Effector memory CD8-positive, alpha-beta T cell (primary cell): ENCODE measurements around the gene MYO1G.

Experiments
- ATAC-seq: fragments of 150-1000 bp; cut with Tn5 transposase; replicated peaks from 2 replicates; pipeline ENCODE4 v1.10.0; 2021; ENCODE audit warnings: mild to moderate bottlenecking, moderate library complexity
- DNase-seq, 3 experiments: peaks; one replicate each; pipeline ENCODE4 v3.0.0; 2021
- H3K27ac Mint-ChIP-seq, 2 donors: one replicate each; pipeline ENCODE4 v1.8.0; 2022; ENCODE audit warnings: mild to moderate bottlenecking in 2 of 2, mixed read lengths in 2 of 2, moderate library complexity in 2 of 2
- H3K27me3 Mint-ChIP-seq, 2 donors: one replicate each; pipeline ENCODE4 v1.8.0; 2022; ENCODE audit warnings: mixed read lengths in 2 of 2
- H3K36me3 Mint-ChIP-seq: one replicate; pipeline ENCODE4 v1.8.0; 2022; ENCODE audit warnings: mild to moderate bottlenecking, moderate library complexity, mixed read lengths; ENCODE audit not compliant: insufficient read depth
- H3K4me1 Mint-ChIP-seq, 2 donors: one replicate each; pipeline ENCODE4 v1.8.0; 2022; ENCODE audit warnings: low read depth in 2 of 2, mixed read lengths in 2 of 2
- H3K4me3 Mint-ChIP-seq, 2 donors: one replicate each; pipeline ENCODE4 v1.8.0; 2022; ENCODE audit warnings: mild to moderate bottlenecking in 2 of 2, mixed read lengths in 2 of 2, moderate library complexity in 2 of 2
- H3K9me3 Mint-ChIP-seq, 2 donors: one replicate each; pipeline ENCODE4 v1.8.0; 2022; ENCODE audit warnings: mixed read lengths in 2 of 2

Gene MYO1G

DNA sequence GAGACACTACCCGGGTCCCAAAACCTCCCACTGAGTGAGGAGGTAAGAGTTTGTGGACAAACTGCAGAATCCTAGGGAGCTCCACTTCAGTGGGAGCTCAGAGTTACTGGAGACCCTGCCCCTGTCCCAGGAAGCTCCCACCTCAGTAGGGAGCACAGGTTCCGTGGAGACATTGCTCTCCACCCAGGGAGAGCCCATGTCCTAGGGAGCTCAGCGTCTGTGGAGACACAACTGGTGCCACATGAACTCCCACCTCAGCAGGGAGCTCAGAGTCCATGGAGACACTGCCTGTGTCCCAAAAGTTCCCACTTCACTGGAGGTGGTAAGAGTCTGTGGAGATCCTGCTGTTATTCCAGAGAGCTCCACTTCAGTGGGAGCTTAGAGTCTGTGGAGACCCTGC, 6.3 kb downstream of the MYO1G start:
- H3K27ac Mint-ChIP-seq: peak overlapping the region; percentile 92 to 98
- DNase-seq (no peak), ATAC-seq (no peak)
- H3K27me3 Mint-ChIP-seq: no peaks in the 10 kb centered on the region
- H3K4me3 Mint-ChIP-seq: no peak overlapping the region
- peaks cover 96% of the 10 kb centered on the region for H3K36me3 Mint-ChIP-seq
- no peaks in the 10 kb centered on the region for H3K9me3 Mint-ChIP-seq
- peaks cover 22 to 40% of the 10 kb centered on the region in 2 donors for H3K4me1 Mint-ChIP-seq

DNA sequence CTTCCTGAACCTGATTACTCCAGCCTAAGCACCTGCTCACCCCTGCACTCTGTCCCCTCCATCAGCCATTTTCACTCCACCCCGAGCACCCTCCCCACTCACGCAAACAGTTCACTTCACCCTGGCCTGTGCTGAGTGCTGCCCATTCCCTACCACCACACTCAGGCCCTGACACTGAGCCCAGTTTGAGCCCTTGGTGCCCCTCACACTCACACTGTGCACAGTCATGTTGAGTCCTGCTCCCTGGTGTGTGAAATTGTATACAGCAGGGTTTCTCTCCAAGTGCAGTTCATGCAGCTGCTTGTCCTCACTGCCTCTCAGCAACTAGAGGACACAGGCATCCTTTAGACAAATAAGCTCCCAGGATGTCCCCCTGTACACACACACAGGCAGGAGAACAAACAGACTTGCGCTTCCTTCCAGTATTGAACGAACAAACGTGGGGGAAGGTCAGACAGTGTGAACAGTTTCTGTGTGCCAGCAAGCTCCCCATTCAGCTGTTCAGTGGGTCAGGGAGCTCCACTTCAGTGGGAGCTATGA, 6.8 kb downstream of the MYO1G start:
- peaks cover 21 to 37% of the 10 kb centered on the region in 2 donors for H3K4me1 Mint-ChIP-seq
- H3K4me3 Mint-ChIP-seq: peak overlapping the region in 1 of 2 donors; percentile 17
- peaks cover 96% of the 10 kb centered on the region for H3K36me3 Mint-ChIP-seq

DNA sequence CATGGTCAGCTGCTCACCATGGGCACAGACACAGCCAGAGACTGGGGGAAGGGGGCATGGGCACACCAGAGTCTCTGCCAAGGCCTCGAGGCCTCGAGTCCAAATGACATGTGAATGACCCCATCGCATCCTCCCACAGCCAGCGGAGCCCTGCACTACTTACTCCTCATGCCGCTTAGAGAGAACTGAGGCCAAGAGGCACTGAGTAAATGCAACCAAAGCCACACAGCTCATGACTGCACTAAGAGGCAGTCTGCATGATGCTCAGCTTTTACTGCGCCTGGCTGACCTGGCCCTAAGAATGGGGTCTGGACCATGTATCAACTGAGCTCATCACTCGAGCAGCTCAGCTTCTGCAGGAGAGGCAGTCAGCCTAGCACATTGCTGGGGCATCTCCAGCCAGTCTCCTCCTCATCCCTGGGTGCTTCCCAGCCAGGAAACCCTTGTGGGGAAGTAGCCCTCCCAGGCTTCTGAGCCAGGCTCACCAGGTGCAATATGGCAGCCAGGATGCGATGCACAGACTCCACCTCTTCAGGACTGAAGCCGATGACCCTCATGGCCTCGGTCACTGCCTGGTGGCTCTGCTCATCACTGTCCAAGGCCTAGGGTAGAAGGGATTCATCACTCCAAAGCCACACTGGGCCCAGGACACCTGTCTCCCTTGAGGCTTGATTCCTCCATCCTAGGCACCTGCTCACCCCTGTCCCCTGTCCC, 7.5 kb downstream of the MYO1G start:
- H3K4me3 Mint-ChIP-seq: no peak overlapping the region
- no peak for DNase-seq
- peaks cover 96% of the 10 kb centered on the region for H3K36me3 Mint-ChIP-seq
- H3K4me1 Mint-ChIP-seq: peaks cover 20 to 30% of the 10 kb centered on the region in 2 donors
- ATAC-seq: no peak
- peak overlapping the region; percentile 92 to 98 for H3K27ac Mint-ChIP-seq
- H3K9me3 Mint-ChIP-seq: no peaks in the 10 kb centered on the region
- no peaks in the 10 kb centered on the region for H3K27me3 Mint-ChIP-seq

More for the DNA sequence above, 6.8 kb downstream of the MYO1G start:
- ATAC-seq (no peak), DNase-seq (no peak)
- no peaks in the 10 kb centered on the region for H3K27me3 Mint-ChIP-seq
- H3K27ac Mint-ChIP-seq: peak overlapping the region; percentile 92 to 98
- H3K9me3 Mint-ChIP-seq: no peaks in the 10 kb centered on the region

DNA sequence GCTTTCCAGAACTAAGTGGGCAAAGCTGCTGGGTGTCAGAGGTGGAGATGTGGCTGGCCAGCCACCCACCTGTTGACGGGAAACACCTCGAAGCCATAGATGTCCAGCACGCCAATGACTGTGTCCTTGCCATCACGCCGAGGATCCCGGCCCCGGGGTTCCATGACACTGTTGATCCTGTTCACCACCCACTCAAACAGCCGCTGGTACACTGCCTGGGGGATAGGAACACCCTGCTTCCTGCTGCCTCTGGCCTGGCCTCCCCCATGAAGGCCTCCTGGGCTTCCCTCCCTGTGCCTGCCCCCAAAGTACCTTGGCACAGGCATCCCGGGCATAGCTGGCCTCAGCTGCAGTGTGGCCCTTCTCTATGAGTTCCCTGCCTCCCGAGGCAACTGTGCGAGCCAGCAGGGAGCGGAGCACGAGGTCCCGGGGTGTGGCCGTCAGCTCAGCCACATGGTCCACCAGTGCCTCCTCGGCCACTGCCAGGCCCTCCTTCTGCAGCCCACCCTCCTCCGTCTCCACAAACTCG, 8.2 kb downstream of the MYO1G start:
- H3K9me3 Mint-ChIP-seq: no peaks in the 10 kb centered on the region
- peak overlapping the region in 1 of 2 donors; percentile 46 for H3K27ac Mint-ChIP-seq
- H3K36me3 Mint-ChIP-seq: peaks cover 95% of the 10 kb centered on the region
- H3K4me3 Mint-ChIP-seq: no peak overlapping the region
- no peaks in the 10 kb centered on the region for H3K27me3 Mint-ChIP-seq
- H3K4me1 Mint-ChIP-seq: peaks cover 17 to 27% of the 10 kb centered on the region in 2 donors
- no peak for ATAC-seq
- no peak for DNase-seq

DNA sequence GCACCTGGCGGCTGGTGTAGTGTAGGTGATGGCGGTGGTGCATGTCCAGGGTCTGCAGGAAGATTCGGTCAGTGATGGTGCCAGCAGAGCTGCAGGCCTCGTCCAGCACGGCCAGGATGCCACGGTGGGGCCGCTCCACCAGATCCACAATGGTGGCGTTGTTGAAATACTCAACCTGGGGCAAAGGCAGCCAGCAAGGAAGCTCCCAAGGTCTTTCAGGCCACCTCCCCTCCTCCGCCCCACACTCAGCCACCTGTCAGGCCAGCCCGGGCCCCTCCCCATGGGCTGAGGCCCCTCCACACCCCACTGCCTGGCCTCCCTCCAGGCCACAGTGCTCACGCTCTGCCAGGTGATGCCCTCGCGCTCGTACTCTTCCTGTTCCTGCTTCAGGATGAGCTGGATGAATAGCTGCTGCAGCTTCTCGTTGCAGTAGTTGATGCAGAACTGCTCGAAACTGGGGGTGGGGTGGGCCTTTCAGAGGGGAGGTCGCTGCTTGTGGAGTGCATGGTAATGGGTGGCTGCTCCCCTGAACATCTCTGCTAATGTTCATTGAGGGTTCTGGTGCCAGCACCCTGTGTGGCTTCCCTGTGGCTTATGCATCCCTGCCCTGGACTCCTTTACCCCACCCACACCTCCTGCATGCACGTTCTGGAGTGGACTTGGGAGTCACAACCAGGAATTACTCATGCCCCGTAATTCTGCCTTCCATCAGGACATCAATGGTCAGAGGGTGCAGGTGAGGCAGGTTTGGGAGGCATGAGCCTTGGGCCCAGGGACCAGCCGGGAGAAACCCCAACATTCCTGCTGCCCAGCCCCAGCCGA, 8.9 kb downstream of the MYO1G start:
- H3K36me3 Mint-ChIP-seq: peaks cover 96% of the 10 kb centered on the region
- H3K27me3 Mint-ChIP-seq: no peaks in the 10 kb centered on the region
- ATAC-seq (no peak), DNase-seq (no peak)
- H3K4me1 Mint-ChIP-seq: peaks cover 16 to 25% of the 10 kb centered on the region in 2 donors
- H3K27ac Mint-ChIP-seq: peak overlapping the region in 1 of 2 donors; percentile 62
- H3K9me3 Mint-ChIP-seq: no peaks in the 10 kb centered on the region
- H3K4me3 Mint-ChIP-seq: no peak overlapping the region

DNA sequence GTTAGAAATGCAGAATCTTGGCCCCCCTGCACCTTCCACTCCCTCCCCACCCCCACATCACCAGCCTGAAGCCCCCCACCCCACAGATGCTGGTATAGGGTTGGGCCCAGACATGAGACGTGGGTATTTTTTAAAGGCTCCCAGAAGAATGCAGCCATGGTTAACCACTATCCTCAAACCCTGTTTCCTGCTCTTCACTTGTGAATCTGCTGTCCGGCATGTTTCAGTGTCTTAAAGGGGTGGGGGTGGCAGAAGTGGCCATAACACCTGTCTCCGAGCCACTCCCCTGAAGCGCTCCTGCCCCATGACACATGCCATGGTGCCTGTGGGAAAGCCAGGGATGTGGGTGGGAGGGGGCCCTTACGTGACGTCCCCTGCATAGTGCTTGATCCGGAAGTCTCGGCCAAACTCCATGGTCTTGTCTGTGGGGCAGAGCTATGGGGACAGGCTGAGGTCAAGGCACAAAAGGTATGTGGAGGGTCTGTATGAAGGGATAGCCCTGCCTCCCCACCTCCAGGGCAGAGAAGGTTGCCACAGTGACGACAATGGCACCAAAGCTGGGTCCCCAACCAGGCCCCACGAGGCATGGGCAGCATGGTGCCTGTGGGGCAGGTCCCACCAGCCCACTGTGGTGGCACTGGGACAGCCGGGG, 9.6 kb downstream of the MYO1G start:
- Mint-ChIP-seq H3K9me3 (no peaks in the 10 kb centered on the region), H3K27me3 (no peaks in the 10 kb centered on the region), H3K27ac (peak overlapping the region in 1 of 2 donors; percentile 62), H3K4me3 (no peak overlapping the region), H3K36me3 (peaks cover 94% of the 10 kb centered on the region), H3K4me1 (peaks cover 13 to 18% of the 10 kb centered on the region in 2 donors)
- DNase-seq: no peak
- no peak for ATAC-seq

DNA sequence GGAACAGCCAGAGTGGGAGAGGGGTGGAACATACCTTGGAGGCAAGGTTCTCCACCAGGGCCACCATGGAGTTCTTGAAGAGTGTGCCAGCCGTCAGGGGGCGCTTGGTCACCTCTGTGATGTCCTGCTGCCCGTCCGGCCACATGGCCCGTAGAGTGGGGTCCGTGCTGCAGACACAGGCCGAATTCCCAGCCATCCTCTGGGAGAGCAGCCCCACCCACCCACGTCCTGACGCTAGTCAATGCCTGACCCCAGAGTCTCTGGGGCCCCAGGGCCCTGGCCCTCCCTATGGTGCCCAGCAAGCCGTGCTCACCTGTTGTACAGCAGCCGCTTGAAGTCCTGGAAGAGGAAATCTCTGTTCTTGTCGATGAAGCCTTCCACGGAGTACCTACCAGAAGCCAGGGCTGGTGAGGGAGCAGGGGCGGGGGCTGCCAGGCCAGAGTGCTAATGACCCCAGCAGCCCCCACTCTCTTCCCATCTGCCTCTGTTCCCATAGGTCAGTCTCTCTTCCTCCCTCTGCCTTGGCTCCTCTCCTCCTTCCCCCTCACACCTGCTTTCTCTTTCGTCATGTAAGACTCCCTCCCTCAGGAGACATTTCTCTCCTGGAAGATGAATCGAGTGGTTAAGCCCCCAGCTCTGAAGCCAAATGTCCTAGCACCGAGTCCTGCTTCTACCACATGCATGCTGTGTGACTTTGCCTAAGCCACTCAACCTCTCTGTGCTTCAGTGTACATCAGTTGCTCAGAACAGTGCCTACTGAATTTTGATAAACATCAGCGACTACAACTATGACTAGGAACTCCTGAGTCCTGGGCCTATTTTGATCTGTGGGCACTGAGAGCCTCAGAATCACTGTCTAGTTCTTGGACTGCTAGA, 11.0 kb downstream of the MYO1G start:
- ATAC-seq (no peak), DNase-seq (no peak)
- peak overlapping the region in 1 of 2 donors; percentile 28 for H3K4me3 Mint-ChIP-seq
- H3K27ac Mint-ChIP-seq: peak overlapping the region; percentile 69 to 79
- H3K9me3 Mint-ChIP-seq: no peaks in the 10 kb centered on the region
- H3K27me3 Mint-ChIP-seq: no peaks in the 10 kb centered on the region
- peaks cover 13% of the 10 kb centered on the region in 2 donors for H3K4me1 Mint-ChIP-seq
- H3K36me3 Mint-ChIP-seq: peaks cover 93% of the 10 kb centered on the region

DNA sequence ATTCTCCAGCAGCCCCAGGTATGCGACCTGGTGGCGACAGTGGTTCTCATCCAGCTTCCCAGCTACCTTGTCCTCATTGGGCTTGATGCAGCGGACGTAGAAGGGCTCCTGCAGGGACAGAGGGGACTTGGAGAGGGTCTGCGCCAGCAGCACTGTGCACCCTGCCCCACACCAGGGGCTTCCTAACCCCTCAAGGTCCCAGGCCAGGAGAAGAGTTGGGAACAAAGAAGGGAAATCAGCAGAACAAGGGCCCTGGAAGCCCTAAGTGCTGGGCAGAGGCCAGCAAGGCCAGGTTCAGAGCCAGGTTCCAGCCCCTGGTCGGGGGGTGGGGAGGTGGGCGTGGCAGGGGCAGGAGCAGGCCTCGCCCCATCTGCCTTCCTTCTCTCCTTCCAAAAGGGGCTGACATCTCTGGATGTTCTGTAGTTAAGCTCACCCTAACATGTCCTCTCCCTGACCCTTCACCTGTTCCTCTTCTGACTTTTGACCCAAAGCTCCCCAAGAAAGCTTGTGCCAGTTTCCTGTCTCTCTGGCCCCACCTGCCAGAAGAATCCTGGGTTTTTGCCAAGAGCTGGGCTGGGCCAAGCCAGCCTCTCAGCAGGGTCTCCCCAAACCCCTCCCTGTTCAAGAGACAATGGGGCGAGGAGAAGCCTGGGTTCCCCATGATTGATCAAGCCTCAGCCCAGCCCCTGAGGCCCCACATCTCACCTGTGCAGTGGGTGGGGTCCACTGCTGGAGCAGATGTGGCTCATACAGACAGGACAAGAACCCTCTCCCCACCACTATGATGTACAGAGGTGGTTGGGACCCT, 11.9 kb downstream of the MYO1G start:
- ATAC-seq (no peak), DNase-seq (no peak)
- Mint-ChIP-seq H3K9me3 (no peaks in the 10 kb centered on the region), H3K27ac (peak overlapping the region; percentile 79 to 84), H3K4me1 (peaks cover 8 to 9% of the 10 kb centered on the region in 2 donors), H3K4me3 (no peak overlapping the region), H3K27me3 (no peaks in the 10 kb centered on the region), H3K36me3 (peaks cover 88% of the 10 kb centered on the region)

DNA sequence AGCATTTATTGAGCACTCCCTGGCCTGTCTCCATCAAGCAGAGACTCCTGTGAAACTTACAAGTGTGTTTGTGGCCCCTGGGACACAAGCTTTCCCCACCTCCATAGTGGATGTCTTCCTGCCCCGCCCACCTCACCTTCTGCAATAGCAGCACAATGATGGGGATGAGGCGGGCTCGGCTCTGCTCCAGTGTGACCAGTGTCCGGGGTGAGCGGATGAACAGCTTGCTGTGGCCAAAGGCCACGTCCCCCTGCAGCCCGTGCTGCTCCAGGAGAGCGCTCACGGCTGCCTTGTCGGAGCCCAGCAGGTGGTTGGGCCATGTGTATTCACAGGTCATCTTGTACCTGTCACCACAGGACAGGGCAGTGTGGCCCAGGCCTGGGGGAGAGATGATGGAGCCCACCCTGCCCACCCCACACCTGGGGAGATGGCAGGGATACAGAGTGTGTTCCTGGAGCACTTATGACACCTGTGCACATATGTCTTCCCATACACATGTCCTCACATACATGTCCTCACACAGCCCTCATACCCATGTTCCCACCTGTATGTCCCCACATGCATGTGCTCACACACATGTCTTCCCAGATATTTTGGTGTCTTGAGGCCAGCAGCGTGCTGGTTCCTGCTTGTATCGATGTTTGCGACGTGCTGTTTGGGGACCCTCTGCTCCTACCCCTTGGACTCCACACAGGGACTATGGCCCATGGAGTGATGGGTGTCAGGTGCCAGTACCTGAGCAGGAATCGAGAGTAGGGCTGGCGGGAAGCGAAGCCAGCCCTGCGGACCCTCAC, 12.7 kb downstream of the MYO1G start:
- Mint-ChIP-seq H3K36me3 (peaks cover 85% of the 10 kb centered on the region), H3K4me1 (peaks cover 4 to 6% of the 10 kb centered on the region in 2 donors), H3K27me3 (no peaks in the 10 kb centered on the region), H3K27ac (peak overlapping the region in 1 of 2 donors; percentile 84), H3K9me3 (no peaks in the 10 kb centered on the region), H3K4me3 (no peak overlapping the region)
- no peak for ATAC-seq
- no peak for DNase-seq

DNA sequence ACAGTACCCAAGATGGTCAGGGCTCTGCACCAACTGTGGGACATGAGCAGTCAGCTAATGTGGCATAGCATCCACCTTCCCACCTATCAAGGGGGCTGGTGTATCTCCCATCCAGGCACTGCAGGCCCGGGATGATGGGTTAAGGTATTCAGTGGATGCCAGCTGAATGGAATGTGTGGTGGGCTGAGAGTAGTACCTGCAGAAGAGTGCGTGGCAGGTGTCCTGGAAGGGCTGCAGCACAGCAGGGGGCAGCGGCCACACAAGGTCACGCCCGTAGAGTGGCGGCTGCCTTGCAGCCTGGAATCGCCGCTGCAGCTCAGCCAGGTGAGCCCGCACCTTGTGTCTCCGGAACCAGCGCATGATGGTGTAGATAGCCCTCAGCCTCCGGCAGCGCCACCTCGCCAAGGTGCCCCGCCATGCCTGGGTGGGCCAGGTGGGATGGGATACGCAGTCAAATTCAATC, 13.3 kb downstream of the MYO1G start:
- Mint-ChIP-seq H3K4me1 (peaks cover 4 to 6% of the 10 kb centered on the region in 2 donors), H3K27me3 (no peaks in the 10 kb centered on the region), H3K27ac (peak overlapping the region; percentile 60 to 84), H3K36me3 (peaks cover 79% of the 10 kb centered on the region), H3K4me3 (no peak overlapping the region), H3K9me3 (no peaks in the 10 kb centered on the region)
- no peak for DNase-seq
- ATAC-seq: no peak

DNA sequence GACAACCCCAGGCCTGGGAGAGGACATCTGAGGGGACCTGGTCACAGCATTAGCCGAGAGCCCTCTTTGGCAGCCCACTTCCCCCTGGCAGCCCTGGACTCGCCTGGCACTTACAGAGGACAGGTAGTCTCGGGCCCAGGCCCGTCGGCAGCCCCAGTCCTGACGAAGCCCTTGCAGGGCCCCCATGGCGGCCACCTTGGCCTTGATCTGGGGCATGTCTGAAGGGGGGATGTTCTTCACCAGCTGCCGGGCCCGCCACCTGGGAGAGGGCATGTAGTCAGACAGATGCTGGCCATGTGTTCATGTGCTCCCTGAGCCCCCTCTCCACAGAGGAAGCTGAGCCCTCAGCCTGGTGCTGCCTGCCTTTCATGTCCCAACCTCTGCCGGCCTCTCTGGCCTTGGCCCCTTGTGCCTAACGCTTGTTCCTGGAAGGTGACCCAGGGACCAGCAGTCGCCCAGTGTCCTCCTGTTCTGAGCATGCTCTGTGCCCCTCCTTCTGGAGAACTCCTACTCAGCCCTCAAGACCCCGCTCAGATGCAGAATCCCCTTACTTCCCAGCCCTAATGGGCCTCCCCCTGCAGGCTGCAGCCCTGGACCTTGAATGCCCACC, 13.9 kb downstream of the MYO1G start:
- Mint-ChIP-seq H3K4me1 (peaks cover 9 to 10% of the 10 kb centered on the region in 2 donors), H3K36me3 (peaks cover 76% of the 10 kb centered on the region), H3K27me3 (no peaks in the 10 kb centered on the region), H3K27ac (peak overlapping the region; percentile 60 to 84), H3K4me3 (no peak overlapping the region), H3K9me3 (no peaks in the 10 kb centered on the region)
- DNase-seq (no peak), ATAC-seq (no peak)
